GM13976 (cell line): Measurements from ENCODE around the gene CLP1.

Experiments
- DNase-seq: peaks from one replicate; pipeline ENCODE4 v3.0.0; 2012; ENCODE audit warnings: low spot score
- CTCF ChIP-seq: IDR thresholded peaks from 2 replicates; pipeline ENCODE4 v1.5.1; 2012; ENCODE audit warnings: borderline replicate concordance, mild to moderate bottlenecking; ENCODE audit not compliant: insufficient read depth; ENCODE audit errors: extremely low read depth, missing control alignments, control extremely low read depth
- in situ Hi-C: fragments of 300-500 bp; cut with MboI; formaldehyde crosslinking; loops from one replicate; pipeline ENCODE4 v1.12.0; 2022; ENCODE audit warnings: low sequenced_read_pairs, mixed read lengths, inconsistent platforms; ENCODE audit not compliant: unreplicated experiment

The CLP1 gene

GRCh38 chr11:57658023-57658361 lies 430 bp downstream of the CLP1 start:
- TF ChIP-seq CTCF = no peak
- no peak for DNase-seq
- in situ Hi-C loops = loop anchor here (25.0 kb wide), 2 partner anchors 154 to 854 kb away; partner anchors contain the start of gene OR5B21

- DNase-seq = no peak
- in situ Hi-C loops = loop anchor here (25.0 kb wide), 2 partner anchors 153 to 853 kb away; partner anchors contain the start of gene OR5B21
- TF ChIP-seq CTCF = no peak
These were observed 2.1 kb downstream of the CLP1 start for GRCh38 chr11:57659669-57660068.

- TF ChIP-seq CTCF = peak; percentile 36
- no peak for DNase-seq
- in situ Hi-C loops = loop anchor here (25.0 kb wide), 2 partner anchors 149 to 849 kb away; partner anchors contain the start of gene OR5B21
These were observed 5.3 kb downstream of the CLP1 start for GRCh38 chr11:57662893-57663292.

- TF ChIP-seq CTCF = no peak
- in situ Hi-C loops = loop anchor here (25.0 kb wide), 2 partner anchors 148 to 848 kb away; partner anchors contain the start of gene OR5B21
These were observed 6.4 kb downstream of the CLP1 start for GRCh38 chr11:57663975-57664374.

GRCh38 chr11:57667117-57667735 lies 9.7 kb downstream of the CLP1 start:
- peak; percentile 94 for DNase-seq
- TF ChIP-seq CTCF = no peak
- in situ Hi-C loops = loop anchor here (25.0 kb wide), 2 partner anchors 145 to 845 kb away; partner anchors contain the start of gene OR5B21

More at GRCh38 chr11:57663975-57664374, 6.4 kb downstream of the CLP1 start:
- no peak for DNase-seq

GRCh38 chr11:57667736-57668433 lies 10.3 kb downstream of the CLP1 start, which contains the start of gene ZDHHC5:
TSS of gene ZDHHC5 (plus strand) at chr11:57668114. CDS start at chr11:57673091, 4,977 bp downstream.
- peak; percentile 98 for DNase-seq
- in situ Hi-C loops = loop anchor here (25.0 kb wide), 2 partner anchors 144 to 844 kb away; partner anchors contain the start of gene OR5B21
- TF ChIP-seq CTCF = peak; percentile 43
